Psoas muscle (tissue), 8 donors: Measurements from ENCODE around the gene OASL. TPM values are rescaled to one million over a fixed set of nuclear protein-coding genes. Genes with fewer than 3 reads are reported as not detected.
"Not testable (repeated sequence)": the region's sequence is repeated elsewhere in the genome, so short reads cannot be mapped to it uniquely, and the experiment has no call there.

ENCODE experiments used
- ATAC-seq, 4 donors: fragments of 200-7000 bp; cut with Tn5 transposase; one replicate each; pipeline ENCODE4 v1.9.1; 2020; ENCODE audit warnings: moderate library complexity in 3 of 4, mild to moderate bottlenecking in 2 of 4
- DNase-seq, 2 donors: peaks; one replicate each; pipeline ENCODE4 v3.0.0-alpha.2; 2020
- H3K27ac ChIP-seq: fragments of 200-600 bp; one replicate; pipeline ENCODE4 v1.8.0; 2022
- H3K27me3 ChIP-seq, 3 donors: fragments of 200-600 bp in 1 of 3; one replicate each; pipeline versions ENCODE4 v1.6.1 to v1.8.0; 2013 to 2022; ENCODE audit warnings: low read length in 2 of 3, mild to moderate bottlenecking in 2 of 3, moderate library complexity in 1 of 3; ENCODE audit not compliant: insufficient read depth in 3 of 3
- H3K36me3 ChIP-seq, 2 donors: fragments of 200-600 bp in 1 of 2; one replicate each; pipeline versions ENCODE4 v1.6.1 to v1.8.0; 2013 to 2022; ENCODE audit warnings: low read depth in 1 of 2, mild to moderate bottlenecking in 1 of 2, moderate library complexity in 1 of 2; ENCODE audit not compliant: insufficient read depth in 1 of 2
- H3K4me1 ChIP-seq: fragments of 200-600 bp; one replicate; pipeline ENCODE4 v1.8.0; 2022
- H3K4me3 ChIP-seq: fragments of 200-600 bp; one replicate; pipeline ENCODE4 v1.8.0; 2022; ENCODE audit warnings: mild to moderate bottlenecking
- H3K9me3 ChIP-seq: fragments of 200-600 bp; one replicate; pipeline ENCODE4 v1.8.0; 2022
- CTCF ChIP-seq: fragments of 200-600 bp; IDR thresholded peaks from one replicate; pipeline ENCODE4 v1.8.0; 2022; ENCODE audit warnings: antibody characterized with exemption
- WGBS, 3 donors: extraction: QIAGEN DNeasy Blood & Tissue Kit; methylation state at CpG; one replicate each; pipeline versions ENCODE4 v1.1.6 to v1.1.7; 2013; 5-methylcytosine and 5-hydroxymethylcytosine counted together
- intact Hi-C, 2 donors: fragments of 100-400 bp; cut with DNase I; formaldehyde crosslinking; loops; one replicate each; pipeline versions ENCODE4 v1.11.0 to v1.14.2; 2022
- polyA plus RNA-seq, 3 donors: library from polyadenylated mRNA; stranded (reverse); fragments of 200-250 nt; gene quantifications; one replicate each; pipeline ENCODE4 v1.2.3, GENCODE V29; 2013
- total RNA-seq, 4 donors: library from RNA; stranded (reverse); fragmentation: NEBNext Ultra II Directional in 2 of 4; extraction: Animal tissue kit (Norgen Biotek cat#: 25700) in 2 of 4; gene quantifications; one replicate each; pipeline versions ENCODE4 v1.2.1 to v1.2.4, GENCODE V29; 2021 to 2023
- donor health status: healthy with polysubstance abuse.
- donor health status: DM: no; HTN: no; CAD: no; lungs with moderate emphysema.
- donor health status: Bipolar disorder and iron deficiency.
- donor health status: healthy.
- donor health status: DM: yes; HTN: yes; CAD: no.
- donor health status: DM: no; HTN: no; CAD: no.
- donor health status: DM: no; HTN: no; CAD: no.
- donor health status: DM: yes; HTN: yes; CAD: no.

Gene OASL
- total and polyA plus RNA-seq, 7 donors = 0.15 to 0.30 (median 0.28) TPM; not detected in 1

DNA sequence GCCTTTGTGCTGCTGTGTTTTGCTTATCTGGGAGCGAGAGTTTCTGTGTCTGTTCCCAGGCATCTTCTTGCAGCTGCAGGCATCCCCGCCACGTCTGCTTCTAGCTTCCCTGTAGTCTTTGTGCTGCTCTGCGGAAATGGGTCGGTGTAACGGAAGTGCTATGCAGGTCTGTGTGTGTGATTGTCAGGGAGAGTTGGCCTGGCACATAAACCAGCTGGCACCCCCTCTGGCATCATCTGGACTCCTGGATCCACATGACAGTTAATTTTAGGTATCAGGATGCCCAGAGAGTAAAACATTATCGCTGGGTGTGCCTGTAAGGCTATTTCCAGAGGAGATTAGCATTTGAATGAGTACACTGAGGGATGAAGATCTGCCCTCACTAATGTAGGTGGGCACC lies 9.4 kb upstream of the OASL start:
- DNase-seq = no peak
- WGBS, 3 donors = 62 to 74% (median 69%) methylated on average over 7 of the region's 7 CpGs
- Histone ChIP-seq H3K36me3 (no peaks in the 10 kb centered on the region), H3K27ac (no peak overlapping the region), H3K27me3 (peaks cover 0 to 6% (median 5%) of the 10 kb centered on the region in 3 donors), H3K4me1 (no peaks in the 10 kb centered on the region), H3K4me3 (no peak overlapping the region), H3K9me3 (no peaks in the 10 kb centered on the region)
- no peak for ATAC-seq
- no peak for TF ChIP-seq CTCF
- intact Hi-C loops = no loop called here

- 82 to 85% (median 85%) methylated on average over 12 of the region's 12 CpGs for WGBS, 3 donors
- H3K27ac ChIP-seq, H3K36me3 ChIP-seq, H3K9me3 ChIP-seq, ATAC-seq, H3K4me1 ChIP-seq, H3K4me3 ChIP-seq, DNase-seq, intact Hi-C loops: not testable (repeated sequence)
- H3K27me3 ChIP-seq = peaks cover 0 to 14% (median 5%) of the 10 kb centered on the region in 3 donors
Observed at GRCh38 chr12:121047400-121047799, 8.4 kb upstream of the OASL start.

DNA sequence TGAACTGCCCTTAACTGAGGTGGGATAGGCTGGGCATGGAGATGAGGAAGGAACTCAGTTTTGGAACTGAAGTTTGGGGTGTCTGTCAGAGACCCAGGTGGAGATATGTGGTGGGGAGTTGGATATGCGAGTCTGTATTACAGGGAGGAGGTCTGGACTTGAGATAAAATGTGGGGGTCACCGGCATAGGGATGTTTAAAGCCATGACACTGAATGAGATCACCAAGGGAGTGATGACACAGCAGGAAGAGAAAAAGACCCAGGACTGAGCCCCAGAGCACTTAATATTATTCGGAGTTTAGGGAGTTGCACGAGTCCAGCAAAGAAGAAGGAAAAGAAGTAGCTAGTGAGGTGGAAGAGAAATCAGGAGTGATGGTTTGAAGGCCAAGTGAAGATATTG lies 4.0 kb upstream of the OASL start:
- intact Hi-C loops = no loop called here
- Histone ChIP-seq H3K27me3 (peaks cover 0 to 9% (median 5%) of the 10 kb centered on the region in 3 donors), H3K27ac (no peak overlapping the region), H3K9me3 (no peaks in the 10 kb centered on the region), H3K4me3 (no peak overlapping the region), H3K36me3 (no peaks in the 10 kb centered on the region), H3K4me1 (peaks cover 4% of the 10 kb centered on the region)
- no peak for ATAC-seq
- no peak for TF ChIP-seq CTCF
- DNase-seq = no peak
- WGBS, 3 donors = 79 to 85% (median 81%) methylated on average over 4 of the region's 4 CpGs

GRCh38 chr12:121036810-121037326 lies 2.2 kb downstream of the OASL start:
- peaks cover 0 to 5% (median 3%) of the 10 kb centered on the region in 3 donors for H3K27me3 ChIP-seq

More at GRCh38 chr12:121036810-121037326, 2.2 kb downstream of the OASL start:
- intact Hi-C loops = no loop called here
- no peaks in the 10 kb centered on the region for H3K36me3 ChIP-seq
- H3K4me1 ChIP-seq = peaks cover 4% of the 10 kb centered on the region
- H3K27ac ChIP-seq = no peak overlapping the region
- WGBS, 3 donors = 78 to 86% (median 82%) methylated on average over 6 of the region's 6 CpGs
- ATAC-seq = no peak
- TF ChIP-seq CTCF = no peak
- DNase-seq = no peak
- no peak overlapping the region for H3K4me3 ChIP-seq
- H3K9me3 ChIP-seq = no peaks in the 10 kb centered on the region
